ENCODE measurements around the gene MAPK10. TPM values are rescaled to one million over a fixed set of nuclear protein-coding genes. Genes with fewer than 3 reads are reported as not detected.

Gene MAPK10
- total and polyA plus RNA-seq, 8 donors = 1.4 to 103 (median 15.0) TPM

DNA sequence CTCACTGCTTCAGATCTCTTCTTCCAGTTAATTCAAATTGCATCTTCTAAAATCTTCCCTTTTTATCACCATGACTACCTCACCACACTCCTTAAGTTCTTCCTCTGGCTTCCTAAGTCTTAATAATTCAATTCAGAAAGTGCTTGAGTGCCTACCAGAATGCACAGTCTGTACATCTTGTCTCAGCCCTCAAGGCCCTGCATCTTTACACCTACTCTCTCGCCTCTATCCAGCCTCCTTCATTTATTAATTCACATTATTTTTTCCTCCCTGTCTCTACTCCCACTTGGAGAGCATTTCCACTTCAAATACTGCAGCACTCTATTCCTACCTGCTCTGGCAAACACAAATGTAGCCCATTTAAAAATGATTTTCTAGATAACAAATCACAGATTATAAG lies 90.5 kb downstream of the MAPK10 start:
- no peak for TF ChIP-seq EP300 (IDR thresholded peaks at IDR 0.05)
- no peak for TF ChIP-seq CTCF (IDR thresholded peaks at IDR 0.05)
- intact Hi-C loops (cut with DNase I; ENCODE audit: low total_unique reads) = no loop called here
- Histone ChIP-seq H3K4me3 (no peak overlapping the region), H3K27me3 (no peaks in the 10 kb centered on the region), H3K27ac (no peak overlapping the region), H3K9me3 (no peaks in the 10 kb centered on the region), H3K4me1 (no peaks in the 10 kb centered on the region), H3K36me3 (no peaks in the 10 kb centered on the region)
- WGBS, 5 donors = 77 to 96% (median 80%) methylated on average over 1 of the region's 1 CpG
- no peak for DNase-seq

DNA sequence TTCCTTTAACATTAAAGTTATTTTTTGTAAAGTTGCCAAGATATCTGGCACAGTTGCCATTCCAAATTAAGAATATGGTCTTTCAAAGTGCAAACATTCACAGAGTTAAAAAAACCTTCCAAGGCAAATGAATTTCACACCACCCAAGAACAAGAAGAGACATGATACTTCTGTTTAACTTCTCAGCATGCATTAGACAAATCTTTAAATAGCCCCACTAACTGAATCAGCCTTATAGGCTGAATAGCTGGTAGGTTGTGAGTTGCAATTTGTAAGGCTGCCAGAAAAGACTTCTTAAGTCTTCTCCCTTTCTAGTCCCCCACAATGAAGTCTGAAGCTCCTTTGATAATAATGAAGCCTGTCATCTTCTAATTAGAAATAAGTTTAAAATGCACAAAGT lies 95.6 kb downstream of the MAPK10 start:
- intact Hi-C loops (cut with DNase I; ENCODE audit: low total_unique reads) = no loop called here

GRCh38 chr4:86261636-86262035 lies 98.2 kb downstream of the MAPK10 start:
- H3K9me3 ChIP-seq = no peaks in the 10 kb centered on the region
- H3K4me1 ChIP-seq = no peaks in the 10 kb centered on the region
- intact Hi-C loops (cut with DNase I; ENCODE audit: low total_unique reads) = no loop called here
- no peaks in the 10 kb centered on the region for H3K27me3 ChIP-seq
- 63 to 71% (median 67%) methylated on average over 1 of the region's 1 CpG for WGBS, 5 donors
- no peak overlapping the region for H3K4me3 ChIP-seq
- H3K27ac ChIP-seq = no peak overlapping the region
- no peaks in the 10 kb centered on the region for H3K36me3 ChIP-seq
- TF ChIP-seq POLR2AphosphoS5 (IDR thresholded peaks at IDR 0.05) (no peak), CTCF (IDR thresholded peaks at IDR 0.05) (no peak), EP300 (IDR thresholded peaks at IDR 0.05) (no peak), POLR2A (IDR thresholded peaks at IDR 0.05) (no peak)
- peak in 1 of 2 donors; percentile 12 for DNase-seq

More for the DNA sequence above, 95.6 kb downstream of the MAPK10 start:
- Histone ChIP-seq H3K27me3 (no peaks in the 10 kb centered on the region), H3K4me1 (no peaks in the 10 kb centered on the region), H3K9me3 (no peaks in the 10 kb centered on the region), H3K36me3 (no peaks in the 10 kb centered on the region), H3K27ac (no peak overlapping the region), H3K4me3 (no peak overlapping the region)
- no peak for TF ChIP-seq CTCF (IDR thresholded peaks at IDR 0.05)
- TF ChIP-seq POLR2AphosphoS5 (IDR thresholded peaks at IDR 0.05) = no peak
- no peak for TF ChIP-seq EP300 (IDR thresholded peaks at IDR 0.05)
- no peak for TF ChIP-seq POLR2A (IDR thresholded peaks at IDR 0.05)
- DNase-seq = peak in 1 of 2 donors; percentile 27

DNA sequence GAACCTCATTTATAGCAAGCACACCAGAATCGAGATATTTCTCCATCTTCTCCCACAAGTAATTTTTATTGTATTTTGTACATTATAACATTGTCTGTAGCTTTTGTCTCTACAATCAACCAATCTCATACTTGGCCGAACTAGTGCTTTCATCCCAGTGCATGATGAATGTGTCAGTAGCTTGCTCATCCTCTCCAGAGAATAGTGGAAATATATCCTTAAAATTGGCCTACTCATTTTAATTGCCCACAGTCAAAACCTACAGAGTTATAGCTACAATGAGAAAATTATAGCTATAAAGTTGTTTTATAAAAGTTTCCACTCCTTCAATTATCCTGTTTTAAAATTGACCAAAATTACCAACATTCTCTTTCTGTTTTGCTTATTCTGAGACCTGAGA lies 103.8 kb downstream of the MAPK10 start:
- no peaks in the 10 kb centered on the region for H3K36me3 ChIP-seq
- no peak for TF ChIP-seq POLR2AphosphoS5 (IDR thresholded peaks at IDR 0.05)
- TF ChIP-seq EP300 (IDR thresholded peaks at IDR 0.05) = no peak
- no peak for TF ChIP-seq POLR2A (IDR thresholded peaks at IDR 0.05)
- TF ChIP-seq CTCF (IDR thresholded peaks at IDR 0.05) = no peak
- no peaks in the 10 kb centered on the region for H3K9me3 ChIP-seq
- 73 to 93% (median 83%) methylated on average over 2 of the region's 2 CpGs for WGBS, 5 donors
- H3K27ac ChIP-seq = no peak overlapping the region
- no peak for DNase-seq
- H3K4me1 ChIP-seq = no peaks in the 10 kb centered on the region
- intact Hi-C loops (cut with DNase I; ENCODE audit: low total_unique reads) = no loop called here
- no peak overlapping the region for H3K4me3 ChIP-seq
- no peaks in the 10 kb centered on the region for H3K27me3 ChIP-seq
